ENCODE measurements around the gene ZNF774. TPM values are rescaled to one million over a fixed set of nuclear protein-coding genes. Genes with fewer than 3 reads are reported as not detected.

The ZNF774 gene
- total and polyA plus RNA-seq, 2 of the 13 experiments (the other 11 are each of a cell fraction or from before 2014, with no cell fraction given) = 0.59 to 1.4 TPM

DNA sequence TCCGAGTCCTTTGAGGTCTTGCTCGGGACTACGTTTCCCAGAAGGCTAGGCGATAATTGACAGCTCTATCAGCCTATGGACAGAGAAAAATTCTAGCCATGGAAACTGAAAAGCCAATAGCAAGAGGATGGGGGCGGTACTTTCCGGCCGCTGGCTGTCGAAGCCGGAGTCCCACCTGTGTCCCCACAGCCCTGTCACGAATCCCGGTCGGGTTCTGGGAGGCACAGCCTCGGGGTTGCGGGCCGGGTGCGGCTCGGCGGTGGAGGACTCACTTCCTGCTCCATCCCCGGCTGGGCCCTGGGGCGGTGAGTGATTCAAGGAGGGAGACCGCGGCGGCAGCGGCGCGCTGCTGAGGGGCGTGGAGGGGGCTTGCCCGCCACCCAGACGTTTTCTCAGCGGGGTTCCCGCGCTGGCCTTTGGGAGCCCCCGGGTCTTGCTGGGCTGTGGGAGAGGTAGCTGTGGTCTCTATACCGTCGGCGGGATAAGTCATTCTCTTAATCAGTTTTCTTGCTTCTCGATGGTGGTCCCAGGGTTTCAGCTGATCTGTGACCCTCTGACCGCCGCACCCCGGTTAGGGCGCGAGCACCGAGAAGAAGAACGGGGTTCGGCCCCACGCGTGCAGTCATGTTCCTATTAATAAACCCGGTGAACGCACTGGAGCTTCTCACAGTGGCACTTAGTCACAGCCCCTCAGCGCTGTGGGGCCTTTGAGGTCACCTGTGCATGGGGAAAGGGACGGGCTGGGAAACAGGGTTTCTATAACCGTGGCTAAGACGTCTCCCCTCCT, at the start of gene ZNF774 (continued):
- TF ChIP-seq NAIF1 (CRISPR knock-in tag; IDR thresholded peaks at IDR 0.05; ENCODE audit: borderline replicate concordance) (no peak), FOSL1 (CRISPR knock-in tag; IDR thresholded peaks at IDR 0.05; ENCODE audit: borderline replicate concordance) (no peak), ZNF318 (CRISPR knock-in tag; IDR thresholded peaks at IDR 0.05) (no peak), KDM5A (IDR thresholded peaks at IDR 0.05; ENCODE audit: borderline replicate concordance, low read length) (no peak), FOXJ3 (CRISPR knock-in tag; IDR thresholded peaks at IDR 0.05; ENCODE audit: borderline replicate concordance) (no peak), ZZZ3 (CRISPR knock-in tag; IDR thresholded peaks at IDR 0.05; ENCODE audit: borderline replicate concordance) (no peak), ZNF235 (CRISPR knock-in tag; IDR thresholded peaks at IDR 0.05; ENCODE audit: borderline replicate concordance) (no peak), ZNF7 (CRISPR knock-in tag; IDR thresholded peaks at IDR 0.05) (no peak), ZFY (CRISPR knock-in tag; IDR thresholded peaks at IDR 0.05) (peak; percentile 44), IRF9 (CRISPR knock-in tag; IDR thresholded peaks at IDR 0.05; ENCODE audit: borderline replicate concordance) (no peak)
- TF ChIP-seq, protein P1, sequence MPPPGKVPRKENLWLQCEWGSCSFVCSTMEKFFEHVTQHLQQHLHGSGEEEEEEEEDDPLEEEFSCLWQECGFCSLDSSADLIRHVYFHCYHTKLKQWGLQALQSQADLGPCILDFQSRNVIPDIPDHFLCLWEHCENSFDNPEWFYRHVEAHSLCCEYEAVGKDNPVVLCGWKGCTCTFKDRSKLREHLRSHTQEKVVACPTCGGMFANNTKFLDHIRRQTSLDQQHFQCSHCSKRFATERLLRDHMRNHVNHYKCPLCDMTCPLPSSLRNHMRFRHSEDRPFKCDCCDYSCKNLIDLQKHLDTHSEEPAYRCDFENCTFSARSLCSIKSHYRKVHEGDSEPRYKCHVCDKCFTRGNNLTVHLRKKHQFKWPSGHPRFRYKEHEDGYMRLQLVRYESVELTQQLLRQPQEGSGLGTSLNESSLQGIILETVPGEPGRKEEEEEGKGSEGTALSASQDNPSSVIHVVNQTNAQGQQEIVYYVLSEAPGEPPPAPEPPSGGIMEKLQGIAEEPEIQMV (CRISPR knock-in tag; IDR thresholded peaks at IDR 0.05; ENCODE audit: low read depth) = 0 out of 2 replicates have a peak, but pooled peaks have one; percentile 37
- TF ChIP-seq, protein P2, sequence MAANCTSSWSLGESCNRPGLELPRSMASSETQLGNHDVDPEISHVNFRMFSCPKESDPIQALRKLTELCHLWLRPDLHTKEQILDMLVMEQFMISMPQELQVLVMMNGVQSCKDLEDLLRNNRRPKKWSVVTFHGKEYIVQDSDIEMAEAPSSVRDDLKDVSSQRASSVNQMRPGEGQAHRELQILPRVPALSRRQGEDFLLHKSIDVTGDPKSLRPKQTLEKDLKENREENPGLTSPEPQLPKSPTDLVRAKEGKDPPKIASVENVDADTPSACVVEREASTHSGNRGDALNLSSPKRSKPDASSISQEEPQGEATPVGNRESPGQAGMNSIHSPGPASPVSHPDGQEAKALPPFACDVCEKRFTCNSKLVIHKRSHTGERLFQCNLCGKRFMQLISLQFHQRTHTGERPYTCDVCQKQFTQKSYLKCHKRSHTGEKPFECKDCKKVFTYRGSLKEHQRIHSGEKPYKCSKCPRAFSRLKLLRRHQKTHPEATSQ (CRISPR knock-in tag; IDR thresholded peaks at IDR 0.05; ENCODE audit: borderline replicate concordance) = no peak
- TF ChIP-seq, protein P3, sequence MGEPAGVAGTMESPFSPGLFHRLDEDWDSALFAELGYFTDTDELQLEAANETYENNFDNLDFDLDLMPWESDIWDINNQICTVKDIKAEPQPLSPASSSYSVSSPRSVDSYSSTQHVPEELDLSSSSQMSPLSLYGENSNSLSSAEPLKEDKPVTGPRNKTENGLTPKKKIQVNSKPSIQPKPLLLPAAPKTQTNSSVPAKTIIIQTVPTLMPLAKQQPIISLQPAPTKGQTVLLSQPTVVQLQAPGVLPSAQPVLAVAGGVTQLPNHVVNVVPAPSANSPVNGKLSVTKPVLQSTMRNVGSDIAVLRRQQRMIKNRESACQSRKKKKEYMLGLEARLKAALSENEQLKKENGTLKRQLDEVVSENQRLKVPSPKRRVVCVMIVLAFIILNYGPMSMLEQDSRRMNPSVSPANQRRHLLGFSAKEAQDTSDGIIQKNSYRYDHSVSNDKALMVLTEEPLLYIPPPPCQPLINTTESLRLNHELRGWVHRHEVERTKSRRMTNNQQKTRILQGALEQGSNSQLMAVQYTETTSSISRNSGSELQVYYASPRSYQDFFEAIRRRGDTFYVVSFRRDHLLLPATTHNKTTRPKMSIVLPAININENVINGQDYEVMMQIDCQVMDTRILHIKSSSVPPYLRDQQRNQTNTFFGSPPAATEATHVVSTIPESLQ (CRISPR knock-in tag; conservative IDR thresholded peaks at IDR 0.05) = no peak
